Cardiac muscle cell (in vitro differentiated cells and primary cell): ENCODE measurements around the gene PXT1. TPM values are rescaled to one million over a fixed set of nuclear protein-coding genes. Genes with fewer than 3 reads are reported as not detected.

Source experiments
- DNase-seq, 2 donors: peaks; one replicate each; pipeline versions ENCODE4 v3.0.0 to v3.0.0-alpha.2; 2010 to 2017; ENCODE audit warnings: low read depth in 1 of 2, low spot score in 1 of 2
- H3K27ac ChIP-seq: fragments of 200-600 bp; sonication (generic); 2 replicates; pipeline ENCODE4 v1.5.1; 2016
- H3K27me3 ChIP-seq: fragments of 200-600 bp; sonication (generic); 2 replicates; pipeline ENCODE4 v1.6.0; 2016; ENCODE audit warnings: control low read depth
- H3K36me3 ChIP-seq: fragments of 200-600 bp; sonication (generic); 2 replicates; pipeline ENCODE4 v1.5.1; 2016; ENCODE audit warnings: control low read depth
- H3K4me1 ChIP-seq: fragments of 200-600 bp; sonication (generic); 2 replicates; pipeline ENCODE4 v1.8.1; 2017; ENCODE audit warnings: low read depth, mild to moderate bottlenecking, mixed run types
- H3K4me3 ChIP-seq: fragments of 200-600 bp; sonication (generic); 2 replicates; pipeline ENCODE4 v1.5.1; 2016; ENCODE audit warnings: mild to moderate bottlenecking
- H3K9me3 ChIP-seq: fragments of 200-600 bp; sonication (generic); 2 replicates; pipeline ENCODE4 v1.5.1; 2017; ENCODE audit warnings: low read depth, mild to moderate bottlenecking, control low read depth
- polyA plus RNA-seq: library from polyadenylated mRNA; unstranded; fragments of >200 nt; fragmentation: Nextera tagmentation; extraction: Ambion mirVana; gene quantifications from 2 replicates; pipeline ENCODE4 v1.2.1, GENCODE V29; 2016
- total RNA-seq: library from RNA; depleted of rRNA; stranded (reverse); fragments of >200 nt; gene quantifications from 2 replicates; pipeline ENCODE4 v1.2.3, GENCODE V29; 2016
- TF ChIP-seq, protein P1 (sequence below): IDR thresholded peaks from 2 replicates; pipeline ENCODE4 v1.5.1; 2012; ENCODE audit warnings: low read depth, mild to moderate bottlenecking, low read length

PXT1 gene
- total and polyA plus RNA-seq, 2 experiments from 2014 or later: 0.31 TPM; not detected in 1

DNA sequence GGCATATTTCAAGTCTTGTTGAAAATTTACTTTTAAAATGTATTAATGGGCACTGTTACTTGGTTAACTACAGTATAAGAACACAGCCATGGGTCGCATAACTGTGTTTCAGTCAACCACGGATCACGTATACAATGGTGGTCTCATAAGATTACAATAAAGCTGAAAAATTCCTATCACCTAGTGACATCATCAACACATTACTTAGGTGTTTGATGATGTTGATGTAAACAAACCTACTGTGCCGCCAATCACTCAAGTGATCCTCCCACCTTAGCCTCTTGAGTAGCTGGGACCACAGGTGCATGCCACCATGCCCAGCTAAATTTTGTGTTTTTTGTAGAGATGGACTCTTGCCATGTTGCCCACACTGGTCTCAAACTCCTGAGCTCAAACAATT, 38.5 kb downstream of the PXT1 start:
- Histone ChIP-seq H3K27me3 (no peaks in the 10 kb centered on the region), H3K4me3 (no peak overlapping the region), H3K36me3 (no peaks in the 10 kb centered on the region), H3K4me1 (no peaks in the 10 kb centered on the region), H3K9me3 (no peaks in the 10 kb centered on the region), H3K27ac (no peak overlapping the region)
- no peak for DNase-seq
- TF ChIP-seq, protein P1, sequence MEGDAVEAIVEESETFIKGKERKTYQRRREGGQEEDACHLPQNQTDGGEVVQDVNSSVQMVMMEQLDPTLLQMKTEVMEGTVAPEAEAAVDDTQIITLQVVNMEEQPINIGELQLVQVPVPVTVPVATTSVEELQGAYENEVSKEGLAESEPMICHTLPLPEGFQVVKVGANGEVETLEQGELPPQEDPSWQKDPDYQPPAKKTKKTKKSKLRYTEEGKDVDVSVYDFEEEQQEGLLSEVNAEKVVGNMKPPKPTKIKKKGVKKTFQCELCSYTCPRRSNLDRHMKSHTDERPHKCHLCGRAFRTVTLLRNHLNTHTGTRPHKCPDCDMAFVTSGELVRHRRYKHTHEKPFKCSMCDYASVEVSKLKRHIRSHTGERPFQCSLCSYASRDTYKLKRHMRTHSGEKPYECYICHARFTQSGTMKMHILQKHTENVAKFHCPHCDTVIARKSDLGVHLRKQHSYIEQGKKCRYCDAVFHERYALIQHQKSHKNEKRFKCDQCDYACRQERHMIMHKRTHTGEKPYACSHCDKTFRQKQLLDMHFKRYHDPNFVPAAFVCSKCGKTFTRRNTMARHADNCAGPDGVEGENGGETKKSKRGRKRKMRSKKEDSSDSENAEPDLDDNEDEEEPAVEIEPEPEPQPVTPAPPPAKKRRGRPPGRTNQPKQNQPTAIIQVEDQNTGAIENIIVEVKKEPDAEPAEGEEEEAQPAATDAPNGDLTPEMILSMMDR: no peak

DNA sequence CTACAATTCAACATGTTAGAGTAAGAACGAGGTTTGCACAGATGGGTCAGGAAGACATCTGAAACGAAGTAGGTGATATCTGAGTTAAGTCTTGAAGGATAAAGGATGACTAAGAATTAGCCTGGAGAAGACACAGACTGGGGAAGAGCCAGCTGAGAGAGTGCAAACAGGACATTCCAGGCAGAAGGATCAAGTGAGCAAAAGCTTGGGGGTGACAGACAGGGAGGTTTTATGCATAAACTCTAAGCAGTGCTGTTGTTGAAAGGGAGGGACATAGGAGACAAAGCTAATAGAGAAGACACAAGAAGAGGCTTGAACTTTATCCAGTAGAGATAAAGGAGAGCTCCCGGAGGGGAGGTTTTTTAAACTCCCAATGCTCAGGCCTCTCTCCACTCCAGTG, 40.2 kb downstream of the PXT1 start:
- H3K9me3 ChIP-seq: no peaks in the 10 kb centered on the region
- TF ChIP-seq, protein P1: no peak
- H3K4me3 ChIP-seq: no peak overlapping the region
- no peak for DNase-seq
- H3K36me3 ChIP-seq: no peaks in the 10 kb centered on the region
- H3K4me1 ChIP-seq: no peaks in the 10 kb centered on the region
- H3K27me3 ChIP-seq: no peaks in the 10 kb centered on the region
- no peak overlapping the region for H3K27ac ChIP-seq

DNA sequence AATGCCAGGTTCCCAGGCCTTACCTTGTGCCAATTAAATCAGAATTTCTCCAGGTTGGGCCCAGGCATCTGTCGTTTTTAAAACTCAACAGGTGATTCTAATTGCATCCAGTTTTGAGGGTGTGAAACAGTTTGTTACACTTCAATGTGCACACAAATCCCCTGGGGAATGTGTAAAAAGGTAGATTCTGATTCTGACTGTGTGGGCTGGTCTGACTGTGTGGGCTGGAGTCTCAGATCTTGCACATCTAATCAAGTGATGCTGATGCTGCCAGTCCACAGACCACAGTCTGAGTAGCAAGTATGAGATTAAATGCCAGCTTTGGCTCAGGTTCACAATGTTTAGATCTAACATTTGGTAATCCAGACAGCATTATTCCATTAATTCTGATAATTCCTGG, 42.7 kb downstream of the PXT1 start:
- Histone ChIP-seq H3K27me3 (no peaks in the 10 kb centered on the region), H3K4me1 (no peaks in the 10 kb centered on the region), H3K4me3 (no peak overlapping the region), H3K36me3 (no peaks in the 10 kb centered on the region), H3K9me3 (no peaks in the 10 kb centered on the region), H3K27ac (no peak overlapping the region)
- DNase-seq: no peak
- TF ChIP-seq, protein P1: no peak

DNA sequence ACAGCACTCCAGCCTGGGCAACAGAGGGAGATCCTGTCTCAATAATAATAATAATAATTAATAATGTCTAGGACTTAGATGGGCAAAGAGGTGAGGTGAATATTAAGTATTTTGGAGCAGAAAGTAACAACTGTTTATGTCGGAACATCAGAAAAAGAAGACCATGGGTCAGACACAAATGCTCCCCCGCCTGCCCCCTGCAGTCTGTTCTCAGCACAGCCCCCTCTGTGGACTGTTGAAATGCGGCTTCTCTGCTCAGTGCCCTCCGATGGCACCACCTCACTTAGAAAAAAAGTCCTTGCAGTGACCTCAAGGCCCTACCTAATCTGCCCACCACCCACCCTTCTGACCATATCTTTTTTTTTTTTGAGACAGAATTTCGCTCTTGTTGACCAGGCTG, 50.0 kb downstream of the PXT1 start:
- TF ChIP-seq, protein P1: no peak
- Histone ChIP-seq H3K27me3 (peaks cover 47% of the 10 kb centered on the region), H3K4me3 (no peak overlapping the region), H3K27ac (no peak overlapping the region), H3K9me3 (no peaks in the 10 kb centered on the region), H3K4me1 (no peaks in the 10 kb centered on the region), H3K36me3 (no peaks in the 10 kb centered on the region)
- no peak for DNase-seq

DNA sequence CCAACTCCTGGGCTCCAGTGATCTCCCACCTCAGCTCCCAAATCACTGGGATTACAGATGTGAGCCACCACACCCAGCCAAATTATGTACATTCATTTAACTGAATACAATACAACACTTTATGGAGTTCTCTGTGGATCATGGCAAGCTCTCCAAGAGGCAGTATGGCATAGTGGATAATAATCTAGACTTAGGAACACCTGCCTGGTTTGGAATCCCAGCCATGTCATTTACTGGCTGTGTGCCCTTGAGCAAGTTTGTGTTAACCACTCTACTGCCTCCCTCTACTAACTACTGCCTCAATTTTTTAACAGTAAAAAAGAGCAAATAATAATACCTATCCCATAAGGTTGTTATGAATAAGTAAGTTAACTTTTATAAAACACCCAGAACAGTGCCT, 53.3 kb downstream of the PXT1 start:
- H3K27me3 ChIP-seq: peaks cover 76% of the 10 kb centered on the region
- no peaks in the 10 kb centered on the region for H3K36me3 ChIP-seq
- DNase-seq: no peak
- H3K4me1 ChIP-seq: no peaks in the 10 kb centered on the region
- no peaks in the 10 kb centered on the region for H3K9me3 ChIP-seq
- TF ChIP-seq, protein P1: no peak
- H3K4me3 ChIP-seq: no peak overlapping the region
- H3K27ac ChIP-seq: no peak overlapping the region
